ENCODE measurements around the gene SDHAF4. TPM values are rescaled to one million over a fixed set of nuclear protein-coding genes. Genes with fewer than 3 reads are reported as not detected.
"Not testable (repeated sequence)": the region's sequence is repeated elsewhere in the genome, so short reads cannot be mapped to it uniquely, and the experiment has no call there.

Gene SDHAF4
- total RNA-seq, 1 donor from 2014 or later = 9.0 TPM

DNA sequence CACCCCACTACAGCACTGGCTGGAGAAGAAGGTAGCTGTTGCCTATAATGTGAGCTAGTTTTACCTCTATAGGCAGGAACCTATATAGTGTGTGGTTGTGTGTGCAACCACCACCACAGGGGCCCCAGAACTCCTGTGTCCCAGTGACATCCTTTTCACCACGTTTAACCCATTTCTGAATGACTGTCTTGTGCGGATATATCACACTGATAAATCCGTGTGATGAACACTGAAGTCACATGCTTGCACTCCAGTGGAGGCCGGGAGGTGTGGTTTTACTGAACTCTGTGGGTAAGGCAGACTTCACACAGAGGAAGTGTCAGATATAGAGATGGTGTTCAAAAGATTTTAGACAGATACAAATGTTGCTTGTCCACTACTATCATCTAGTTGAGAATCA is 32.5 kb downstream of the SDHAF4 start:
- Mint-ChIP-seq H3K9me3 (ENCODE audit: unreplicated experiment) (peaks cover 2% of the 10 kb centered on the region), H3K36me3 (ENCODE audit: unreplicated experiment) (peaks cover 6% of the 10 kb centered on the region), H3K4me3 (ENCODE audit: unreplicated experiment) (no peak overlapping the region), H3K4me1 (ENCODE audit: low read depth, unreplicated experiment) (no peaks in the 10 kb centered on the region), H3K27me3 (ENCODE audit: unreplicated experiment) (no peaks in the 10 kb centered on the region), H3K27ac (ENCODE audit: unreplicated experiment) (no peak overlapping the region)
- DNase-seq = no peak
- TF ChIP-seq, protein P1, sequence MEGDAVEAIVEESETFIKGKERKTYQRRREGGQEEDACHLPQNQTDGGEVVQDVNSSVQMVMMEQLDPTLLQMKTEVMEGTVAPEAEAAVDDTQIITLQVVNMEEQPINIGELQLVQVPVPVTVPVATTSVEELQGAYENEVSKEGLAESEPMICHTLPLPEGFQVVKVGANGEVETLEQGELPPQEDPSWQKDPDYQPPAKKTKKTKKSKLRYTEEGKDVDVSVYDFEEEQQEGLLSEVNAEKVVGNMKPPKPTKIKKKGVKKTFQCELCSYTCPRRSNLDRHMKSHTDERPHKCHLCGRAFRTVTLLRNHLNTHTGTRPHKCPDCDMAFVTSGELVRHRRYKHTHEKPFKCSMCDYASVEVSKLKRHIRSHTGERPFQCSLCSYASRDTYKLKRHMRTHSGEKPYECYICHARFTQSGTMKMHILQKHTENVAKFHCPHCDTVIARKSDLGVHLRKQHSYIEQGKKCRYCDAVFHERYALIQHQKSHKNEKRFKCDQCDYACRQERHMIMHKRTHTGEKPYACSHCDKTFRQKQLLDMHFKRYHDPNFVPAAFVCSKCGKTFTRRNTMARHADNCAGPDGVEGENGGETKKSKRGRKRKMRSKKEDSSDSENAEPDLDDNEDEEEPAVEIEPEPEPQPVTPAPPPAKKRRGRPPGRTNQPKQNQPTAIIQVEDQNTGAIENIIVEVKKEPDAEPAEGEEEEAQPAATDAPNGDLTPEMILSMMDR (IDR thresholded peaks at IDR 0.05; ENCODE audit: partially characterized antibody, unreplicated experiment) = no peak

DNA sequence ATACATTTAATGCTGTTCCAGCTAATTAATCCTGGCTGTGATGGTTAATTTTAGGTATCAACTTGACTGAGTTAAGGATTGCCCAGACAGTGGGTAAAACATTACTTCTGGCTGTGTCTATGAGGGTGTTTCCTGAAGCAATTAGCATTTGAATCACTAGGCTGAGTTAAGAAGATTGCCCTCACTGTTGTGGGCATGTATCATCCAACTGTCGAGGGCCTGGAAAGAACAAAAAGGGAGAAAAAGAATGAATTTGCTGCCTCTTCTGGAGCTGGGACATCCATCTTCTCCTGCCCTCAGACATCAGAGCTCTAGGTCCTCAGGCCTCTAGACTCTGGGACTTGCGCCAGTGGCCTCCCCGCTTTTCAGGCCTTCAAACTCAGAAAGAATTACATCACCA is 34.3 kb downstream of the SDHAF4 start:
- no peaks in the 10 kb centered on the region for H3K4me1 Mint-ChIP-seq (ENCODE audit: low read depth, unreplicated experiment)
- H3K27me3 Mint-ChIP-seq (ENCODE audit: unreplicated experiment) = peaks cover 2% of the 10 kb centered on the region
- peaks cover 6% of the 10 kb centered on the region for H3K36me3 Mint-ChIP-seq (ENCODE audit: unreplicated experiment)
- TF ChIP-seq, protein P1 (IDR thresholded peaks at IDR 0.05; ENCODE audit: partially characterized antibody, unreplicated experiment) = no peak
- DNase-seq = no peak
- peaks cover 2% of the 10 kb centered on the region for H3K9me3 Mint-ChIP-seq (ENCODE audit: unreplicated experiment)
- no peak overlapping the region for H3K4me3 Mint-ChIP-seq (ENCODE audit: unreplicated experiment)
- H3K27ac Mint-ChIP-seq (ENCODE audit: unreplicated experiment) = no peak overlapping the region

DNA sequence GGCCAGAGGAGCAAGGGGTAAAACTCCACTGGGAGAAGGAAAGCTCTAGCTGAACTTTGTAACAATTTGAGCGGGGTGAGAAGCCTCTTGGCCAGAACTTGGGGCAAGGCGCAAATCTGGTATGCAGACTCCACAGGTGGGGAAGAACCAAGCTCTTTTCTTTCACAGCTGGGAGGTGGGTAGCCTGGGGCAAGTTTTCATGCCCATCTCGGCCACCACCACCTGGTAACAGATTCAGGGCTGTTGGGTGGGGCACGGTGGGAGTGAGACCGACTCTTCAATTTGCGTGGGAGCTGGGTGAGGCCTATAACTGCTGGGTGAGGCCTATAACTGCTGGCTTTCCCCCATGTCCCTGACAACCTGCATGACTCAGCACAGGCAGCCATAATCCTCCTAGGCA is 37.5 kb downstream of the SDHAF4 start:
- Mint-ChIP-seq H3K36me3 (ENCODE audit: unreplicated experiment) (peaks cover 6% of the 10 kb centered on the region), H3K4me1 (ENCODE audit: low read depth, unreplicated experiment) (no peaks in the 10 kb centered on the region), H3K9me3 (ENCODE audit: unreplicated experiment) (peaks cover 2% of the 10 kb centered on the region), H3K4me3 (ENCODE audit: unreplicated experiment) (no peak overlapping the region), H3K27me3 (ENCODE audit: unreplicated experiment) (peaks cover 2% of the 10 kb centered on the region), H3K27ac (ENCODE audit: unreplicated experiment) (no peak overlapping the region)
- TF ChIP-seq, protein P1 (IDR thresholded peaks at IDR 0.05; ENCODE audit: partially characterized antibody, unreplicated experiment) = no peak
- no peak for DNase-seq

DNA sequence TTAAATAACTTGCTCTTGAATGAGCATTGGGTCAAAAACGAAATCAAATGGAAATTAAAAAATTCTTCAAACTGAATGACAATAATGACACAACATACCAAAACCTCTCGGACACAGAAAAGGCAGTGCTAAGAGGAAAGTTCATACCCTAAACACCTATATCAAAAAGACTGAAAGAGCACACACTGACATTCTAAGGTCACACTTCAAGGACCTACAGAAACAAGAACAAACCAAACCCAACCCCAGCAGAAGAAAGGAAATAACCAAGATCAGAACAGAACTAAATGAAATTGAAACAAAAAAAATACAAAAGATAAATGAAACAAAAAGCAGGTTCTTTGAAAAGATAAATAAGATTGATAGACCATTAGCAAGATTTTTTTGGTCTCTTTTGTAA is 40.6 kb downstream of the SDHAF4 start:
- not testable (repeated sequence) for H3K4me1 Mint-ChIP-seq (ENCODE audit: low read depth, unreplicated experiment); H3K9me3 Mint-ChIP-seq (ENCODE audit: unreplicated experiment); H3K27me3 Mint-ChIP-seq (ENCODE audit: unreplicated experiment); DNase-seq; H3K4me3 Mint-ChIP-seq (ENCODE audit: unreplicated experiment); H3K27ac Mint-ChIP-seq (ENCODE audit: unreplicated experiment); H3K36me3 Mint-ChIP-seq (ENCODE audit: unreplicated experiment)

DNA sequence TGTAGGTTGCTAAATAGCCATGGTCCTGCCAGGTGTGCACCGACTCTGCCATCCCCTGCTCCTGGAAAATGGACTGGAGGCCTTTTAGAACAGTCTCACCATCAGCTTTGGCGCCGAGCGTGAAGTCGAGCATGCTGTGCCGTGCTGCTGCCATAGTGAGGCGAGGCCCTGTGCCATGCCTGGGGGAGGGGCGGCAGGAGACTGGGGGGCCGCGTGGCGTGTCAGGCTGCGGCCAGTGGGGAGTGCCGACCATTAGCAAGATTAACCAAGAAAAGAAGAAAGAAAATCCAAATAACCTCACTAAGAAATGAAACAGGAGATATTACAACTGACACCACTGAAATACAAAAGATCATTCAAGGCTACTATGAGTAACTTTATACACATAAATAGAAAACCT is 42.5 kb downstream of the SDHAF4 start:
- DNase-seq; H3K36me3 Mint-ChIP-seq (ENCODE audit: unreplicated experiment); H3K4me1 Mint-ChIP-seq (ENCODE audit: low read depth, unreplicated experiment); H3K4me3 Mint-ChIP-seq (ENCODE audit: unreplicated experiment); H3K27me3 Mint-ChIP-seq (ENCODE audit: unreplicated experiment); H3K9me3 Mint-ChIP-seq (ENCODE audit: unreplicated experiment); H3K27ac Mint-ChIP-seq (ENCODE audit: unreplicated experiment): not testable (repeated sequence)

DNA sequence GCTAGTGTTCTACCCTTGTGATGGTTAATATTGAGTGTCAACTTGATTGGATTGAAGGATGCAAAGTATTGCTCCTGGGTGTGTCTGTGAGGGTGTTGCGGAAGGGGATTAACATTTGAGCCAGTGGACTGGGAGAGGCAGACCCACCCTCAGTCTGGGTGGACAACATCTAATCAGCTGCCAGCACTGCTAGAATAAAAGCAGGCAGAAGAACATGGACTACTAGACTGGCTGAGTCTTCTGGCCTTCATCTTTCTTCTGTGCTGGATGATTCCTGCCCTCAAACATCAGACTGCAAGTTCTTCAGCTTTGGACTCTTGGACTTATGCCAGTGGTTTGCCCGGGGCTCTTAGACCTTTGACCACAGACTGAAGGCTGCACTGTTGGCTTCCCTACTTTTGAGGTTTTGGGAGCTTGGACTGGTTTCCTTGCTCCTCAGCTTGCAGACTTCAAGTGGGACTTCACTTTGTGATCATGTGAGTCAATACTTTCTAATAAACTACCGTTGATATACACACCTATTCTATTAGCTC is 50.1 kb downstream of the SDHAF4 start:
- Mint-ChIP-seq H3K27me3 (ENCODE audit: unreplicated experiment) (no peaks in the 10 kb centered on the region), H3K27ac (ENCODE audit: unreplicated experiment) (no peak overlapping the region)

More for the DNA sequence above, 50.1 kb downstream of the SDHAF4 start:
- Mint-ChIP-seq H3K4me3 (ENCODE audit: unreplicated experiment) (no peak overlapping the region), H3K9me3 (ENCODE audit: unreplicated experiment) (no peaks in the 10 kb centered on the region), H3K36me3 (ENCODE audit: unreplicated experiment) (no peaks in the 10 kb centered on the region), H3K4me1 (ENCODE audit: low read depth, unreplicated experiment) (no peaks in the 10 kb centered on the region)
- TF ChIP-seq, protein P1 (IDR thresholded peaks at IDR 0.05; ENCODE audit: partially characterized antibody, unreplicated experiment) = no peak
- no peak for DNase-seq

Data from glutamatergic neuron (in vitro differentiated cells).